PC-9 (cell line): ENCODE measurements around the gene WDR49.

Source experiments
- CTCF ChIP-seq: fragments of 200-600 bp; sonication (generic); conservative IDR thresholded peaks from 2 replicates; pipeline ENCODE4 v1.6.1; 2017; ENCODE audit warnings: mixed run types, antibody characterized with exemption, mild to moderate bottlenecking, moderate library complexity
- EZH2 ChIP-seq: fragments of 200-600 bp; sonication (generic); IDR thresholded peaks from 2 replicates; pipeline ENCODE4 v1.8.0; 2017; ENCODE audit warnings: antibody characterized with exemption, low read depth

GRCh38 chr3:167489571-167489970 lies 164.2 kb downstream of the WDR49 start:
- TF ChIP-seq EZH2, result no peak
- no peak for TF ChIP-seq CTCF
